Measurements from ENCODE around the gene PTPRM. TPM values are rescaled to one million over a fixed set of nuclear protein-coding genes. Genes with fewer than 3 reads are reported as not detected.

PTPRM gene
- polyA plus RNA-seq, 4 donors = 2.2 to 31.4 (median 18.1) TPM

GRCh38 chr18:7666195-7666776 lies 99.2 kb downstream of the PTPRM start:
- 69 to 78% (median 74%) methylated on average over 4 of the region's 4 CpGs for WGBS, 3 donors
- no peak overlapping the region for H3K4me3 ChIP-seq (ENCODE audit: low read depth in 1 of 3, low read length in 3 of 3)
- H3K27me3 ChIP-seq (ENCODE audit: control insufficient read depth in 3 of 3, insufficient read depth in 3 of 3, low read length in 3 of 3) = no peaks in the 10 kb centered on the region
- H3K4me1 ChIP-seq (ENCODE audit: control insufficient read depth in 3 of 3, insufficient read depth in 2 of 3, low read depth in 1 of 3, low read length in 2 of 3) = no peaks in the 10 kb centered on the region
- DNase-seq (no peak), FAIRE-seq (no peak)
- H3K9me3 ChIP-seq (ENCODE audit: control insufficient read depth in 2 of 2, insufficient read depth in 1 of 2, low read depth in 1 of 2, low read length in 1 of 2) = no peaks in the 10 kb centered on the region
- H3K27ac ChIP-seq (ENCODE audit: low read depth in 1 of 3, low read length in 2 of 3) = no peak overlapping the region
- H3K36me3 ChIP-seq (ENCODE audit: control insufficient read depth in 3 of 3, insufficient read depth in 2 of 3, low read depth in 1 of 3, low read length in 3 of 3) = no peaks in the 10 kb centered on the region

DNA sequence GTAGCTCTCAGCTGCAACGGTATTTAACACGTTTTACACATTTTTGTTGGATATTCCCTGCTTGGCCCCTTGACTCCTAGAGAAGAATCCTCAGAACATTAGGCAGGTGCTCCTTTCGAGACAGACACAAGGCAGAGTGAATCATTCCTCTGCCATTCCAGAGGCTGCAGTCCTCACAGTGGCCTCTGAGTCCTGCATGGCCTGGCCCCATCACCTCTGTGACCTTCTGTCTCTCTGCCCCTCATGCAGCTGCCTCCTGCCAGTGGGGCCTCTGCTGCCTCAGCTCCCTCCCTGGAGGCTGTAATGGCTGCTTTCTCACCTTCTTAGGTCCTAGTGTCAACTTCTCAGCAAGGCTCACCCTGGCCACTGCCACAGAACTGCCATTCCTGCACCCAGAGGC lies 101.3 kb downstream of the PTPRM start:
- H3K9me3 ChIP-seq (ENCODE audit: control insufficient read depth in 2 of 2, insufficient read depth in 1 of 2, low read depth in 1 of 2, low read length in 1 of 2) = no peaks in the 10 kb centered on the region
- H3K4me1 ChIP-seq (ENCODE audit: control insufficient read depth in 3 of 3, insufficient read depth in 2 of 3, low read depth in 1 of 3, low read length in 2 of 3) = peaks cover 0 to 4% (median 0%) of the 10 kb centered on the region in 3 donors
- FAIRE-seq (no peak), DNase-seq (no peak)
- H3K36me3 ChIP-seq (ENCODE audit: control insufficient read depth in 3 of 3, insufficient read depth in 2 of 3, low read depth in 1 of 3, low read length in 3 of 3) = no peaks in the 10 kb centered on the region
- WGBS, 3 donors = 82 to 90% (median 86%) methylated on average over 3 of the region's 3 CpGs
- H3K27ac ChIP-seq (ENCODE audit: low read depth in 1 of 3, low read length in 2 of 3) = no peak overlapping the region
- no peak overlapping the region for H3K4me3 ChIP-seq (ENCODE audit: low read depth in 1 of 3, low read length in 3 of 3)
- H3K27me3 ChIP-seq (ENCODE audit: control insufficient read depth in 3 of 3, insufficient read depth in 3 of 3, low read length in 3 of 3) = no peaks in the 10 kb centered on the region

DNA sequence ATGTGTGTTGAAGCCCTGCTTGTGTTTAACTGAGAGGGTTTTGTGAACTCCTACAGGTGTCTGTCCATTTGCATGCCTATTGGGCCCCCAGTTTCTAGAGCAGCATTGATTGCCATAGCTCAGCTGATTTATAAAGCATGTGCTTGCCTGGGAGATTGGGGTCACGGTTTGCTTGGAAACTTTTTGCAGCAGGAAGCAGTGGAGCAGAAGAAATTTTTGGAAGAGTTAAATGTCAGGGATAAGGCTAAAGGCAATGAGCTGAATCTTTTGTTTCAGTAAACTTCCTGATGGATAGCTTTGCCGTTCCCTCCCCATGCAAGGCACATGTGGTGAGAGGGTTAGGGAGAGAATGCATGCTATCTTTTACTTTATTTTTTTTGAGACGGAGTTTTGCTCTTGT lies 102.2 kb downstream of the PTPRM start:
- DNase-seq = no peak
- no peak overlapping the region for H3K4me3 ChIP-seq (ENCODE audit: low read depth in 1 of 3, low read length in 3 of 3)
- no peaks in the 10 kb centered on the region for H3K36me3 ChIP-seq (ENCODE audit: control insufficient read depth in 3 of 3, insufficient read depth in 2 of 3, low read depth in 1 of 3, low read length in 3 of 3)
- no peak overlapping the region for H3K27ac ChIP-seq (ENCODE audit: low read depth in 1 of 3, low read length in 2 of 3)
- no peaks in the 10 kb centered on the region for H3K9me3 ChIP-seq (ENCODE audit: control insufficient read depth in 2 of 2, insufficient read depth in 1 of 2, low read depth in 1 of 2, low read length in 1 of 2)
- WGBS, 3 donors = 80 to 89% (median 83%) methylated on average over 3 of the region's 3 CpGs
- no peaks in the 10 kb centered on the region for H3K27me3 ChIP-seq (ENCODE audit: control insufficient read depth in 3 of 3, insufficient read depth in 3 of 3, low read length in 3 of 3)
- H3K4me1 ChIP-seq (ENCODE audit: control insufficient read depth in 3 of 3, insufficient read depth in 2 of 3, low read depth in 1 of 3, low read length in 2 of 3) = peaks cover 0 to 4% (median 0%) of the 10 kb centered on the region in 3 donors
- no peak for FAIRE-seq

- Histone ChIP-seq H3K4me1 (ENCODE audit: control insufficient read depth in 3 of 3, insufficient read depth in 2 of 3, low read depth in 1 of 3, low read length in 2 of 3) (peaks cover 0 to 4% (median 0%) of the 10 kb centered on the region in 3 donors), H3K4me3 (ENCODE audit: low read depth in 1 of 3, low read length in 3 of 3) (no peak overlapping the region), H3K36me3 (ENCODE audit: control insufficient read depth in 3 of 3, insufficient read depth in 2 of 3, low read depth in 1 of 3, low read length in 3 of 3) (no peaks in the 10 kb centered on the region), H3K27me3 (ENCODE audit: control insufficient read depth in 3 of 3, insufficient read depth in 3 of 3, low read length in 3 of 3) (no peaks in the 10 kb centered on the region), H3K27ac (ENCODE audit: low read depth in 1 of 3, low read length in 2 of 3) (no peak overlapping the region), H3K9me3 (ENCODE audit: control insufficient read depth in 2 of 2, insufficient read depth in 1 of 2, low read depth in 1 of 2, low read length in 1 of 2) (no peaks in the 10 kb centered on the region)
- FAIRE-seq (no peak), DNase-seq (no peak)
- 71 to 79% (median 79%) methylated on average over 2 of the region's 2 CpGs for WGBS, 3 donors
Measured at GRCh38 chr18:7671105-7671504, 104.0 kb downstream of the PTPRM start.

GRCh38 chr18:7676253-7676873 lies 109.2 kb downstream of the PTPRM start:
- FAIRE-seq = no peak
- peaks cover 0 to 4% (median 0%) of the 10 kb centered on the region in 3 donors for H3K4me1 ChIP-seq (ENCODE audit: control insufficient read depth in 3 of 3, insufficient read depth in 2 of 3, low read depth in 1 of 3, low read length in 2 of 3)
- H3K36me3 ChIP-seq (ENCODE audit: control insufficient read depth in 3 of 3, insufficient read depth in 2 of 3, low read depth in 1 of 3, low read length in 3 of 3) = no peaks in the 10 kb centered on the region
- H3K4me3 ChIP-seq (ENCODE audit: low read depth in 1 of 3, low read length in 3 of 3) = no peak overlapping the region
- 75 to 81% (median 76%) methylated on average over 8 of the region's 8 CpGs for WGBS, 3 donors
- peak in 1 of 2 donors; percentile 2 for DNase-seq
- no peaks in the 10 kb centered on the region for H3K27me3 ChIP-seq (ENCODE audit: control insufficient read depth in 3 of 3, insufficient read depth in 3 of 3, low read length in 3 of 3)
- H3K27ac ChIP-seq (ENCODE audit: low read depth in 1 of 3, low read length in 2 of 3) = no peak overlapping the region
- H3K9me3 ChIP-seq (ENCODE audit: control insufficient read depth in 2 of 2, insufficient read depth in 1 of 2, low read depth in 1 of 2, low read length in 1 of 2) = no peaks in the 10 kb centered on the region

DNA sequence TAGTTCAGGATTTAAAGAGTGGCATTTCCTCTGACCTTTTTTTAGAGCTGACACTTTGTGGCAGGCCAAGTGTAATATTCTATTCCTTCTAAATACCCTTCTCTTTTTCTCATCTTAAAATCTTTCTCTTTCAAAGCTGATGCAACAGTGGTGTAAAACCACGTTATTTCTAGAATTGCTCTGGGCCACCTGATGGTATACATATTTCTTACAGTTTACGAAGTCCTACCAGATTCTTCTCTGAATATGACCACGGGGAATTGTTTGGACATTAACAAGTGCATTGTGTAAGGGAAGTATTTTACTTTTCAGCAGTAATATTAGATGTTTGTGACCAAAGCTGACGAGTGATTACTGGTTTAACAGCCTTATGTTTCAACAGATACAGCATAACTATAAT lies 109.9 kb downstream of the PTPRM start:
- peaks cover 0 to 4% (median 0%) of the 10 kb centered on the region in 3 donors for H3K4me1 ChIP-seq (ENCODE audit: control insufficient read depth in 3 of 3, insufficient read depth in 2 of 3, low read depth in 1 of 3, low read length in 2 of 3)
- no peak for DNase-seq
- H3K9me3 ChIP-seq (ENCODE audit: control insufficient read depth in 2 of 2, insufficient read depth in 1 of 2, low read depth in 1 of 2, low read length in 1 of 2) = no peaks in the 10 kb centered on the region
- no peak overlapping the region for H3K27ac ChIP-seq (ENCODE audit: low read depth in 1 of 3, low read length in 2 of 3)
- no peak for FAIRE-seq
- no peaks in the 10 kb centered on the region for H3K27me3 ChIP-seq (ENCODE audit: control insufficient read depth in 3 of 3, insufficient read depth in 3 of 3, low read length in 3 of 3)
- 76 to 83% (median 80%) methylated on average over 4 of the region's 4 CpGs for WGBS, 3 donors
- H3K4me3 ChIP-seq (ENCODE audit: low read depth in 1 of 3, low read length in 3 of 3) = no peak overlapping the region
- H3K36me3 ChIP-seq (ENCODE audit: control insufficient read depth in 3 of 3, insufficient read depth in 2 of 3, low read depth in 1 of 3, low read length in 3 of 3) = no peaks in the 10 kb centered on the region

- H3K36me3 ChIP-seq (ENCODE audit: control insufficient read depth in 3 of 3, insufficient read depth in 2 of 3, low read depth in 1 of 3, low read length in 3 of 3) = no peaks in the 10 kb centered on the region
- WGBS, 3 donors = 85 to 90% (median 87%) methylated on average over 4 of the region's 4 CpGs
- H3K9me3 ChIP-seq (ENCODE audit: control insufficient read depth in 2 of 2, insufficient read depth in 1 of 2, low read depth in 1 of 2, low read length in 1 of 2) = no peaks in the 10 kb centered on the region
- peaks cover 0 to 4% (median 0%) of the 10 kb centered on the region in 3 donors for H3K4me1 ChIP-seq (ENCODE audit: control insufficient read depth in 3 of 3, insufficient read depth in 2 of 3, low read depth in 1 of 3, low read length in 2 of 3)
- H3K27me3 ChIP-seq (ENCODE audit: control insufficient read depth in 3 of 3, insufficient read depth in 3 of 3, low read length in 3 of 3) = no peaks in the 10 kb centered on the region
- FAIRE-seq (no peak), DNase-seq (no peak)
- no peak overlapping the region for H3K4me3 ChIP-seq (ENCODE audit: low read depth in 1 of 3, low read length in 3 of 3)
- no peak overlapping the region for H3K27ac ChIP-seq (ENCODE audit: low read depth in 1 of 3, low read length in 2 of 3)
Measured at GRCh38 chr18:7677424-7677823, 110.3 kb downstream of the PTPRM start.

DNA sequence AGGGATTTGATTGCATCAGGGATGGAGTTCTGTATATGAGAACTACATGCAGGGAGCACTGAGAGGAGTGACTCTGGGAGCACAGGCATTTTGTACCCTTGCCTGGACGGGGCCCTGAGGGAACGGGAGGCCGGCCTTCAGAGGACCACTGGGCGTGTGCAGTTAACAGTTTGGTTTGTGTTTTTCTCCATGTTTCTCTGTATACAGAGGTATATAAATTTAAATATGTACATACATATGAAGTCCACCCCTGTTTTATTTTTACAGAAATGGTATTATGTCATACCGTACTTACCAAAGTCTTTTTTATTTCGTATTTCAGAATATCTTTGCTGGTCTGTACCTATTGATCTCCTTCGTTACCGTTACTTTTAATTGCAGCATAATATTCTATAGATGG lies 111.3 kb downstream of the PTPRM start:
- DNase-seq (no peak), FAIRE-seq (no peak)
- Histone ChIP-seq H3K36me3 (ENCODE audit: control insufficient read depth in 3 of 3, insufficient read depth in 2 of 3, low read depth in 1 of 3, low read length in 3 of 3) (no peaks in the 10 kb centered on the region), H3K9me3 (ENCODE audit: control insufficient read depth in 2 of 2, insufficient read depth in 1 of 2, low read depth in 1 of 2, low read length in 1 of 2) (no peaks in the 10 kb centered on the region), H3K27me3 (ENCODE audit: control insufficient read depth in 3 of 3, insufficient read depth in 3 of 3, low read length in 3 of 3) (no peaks in the 10 kb centered on the region), H3K4me3 (ENCODE audit: low read depth in 1 of 3, low read length in 3 of 3) (no peak overlapping the region), H3K27ac (ENCODE audit: low read depth in 1 of 3, low read length in 2 of 3) (no peak overlapping the region), H3K4me1 (ENCODE audit: control insufficient read depth in 3 of 3, insufficient read depth in 2 of 3, low read depth in 1 of 3, low read length in 2 of 3) (no peaks in the 10 kb centered on the region)
- WGBS, 3 donors = 89 to 90% (median 90%) methylated on average over 8 of the region's 8 CpGs

GRCh38 chr18:7678801-7679200 lies 111.7 kb downstream of the PTPRM start:
- Histone ChIP-seq H3K9me3 (ENCODE audit: control insufficient read depth in 2 of 2, insufficient read depth in 1 of 2, low read depth in 1 of 2, low read length in 1 of 2) (no peaks in the 10 kb centered on the region), H3K27ac (ENCODE audit: low read depth in 1 of 3, low read length in 2 of 3) (no peak overlapping the region), H3K36me3 (ENCODE audit: control insufficient read depth in 3 of 3, insufficient read depth in 2 of 3, low read depth in 1 of 3, low read length in 3 of 3) (no peaks in the 10 kb centered on the region), H3K27me3 (ENCODE audit: control insufficient read depth in 3 of 3, insufficient read depth in 3 of 3, low read length in 3 of 3) (no peaks in the 10 kb centered on the region), H3K4me1 (ENCODE audit: control insufficient read depth in 3 of 3, insufficient read depth in 2 of 3, low read depth in 1 of 3, low read length in 2 of 3) (no peaks in the 10 kb centered on the region), H3K4me3 (ENCODE audit: low read depth in 1 of 3, low read length in 3 of 3) (no peak overlapping the region)
- DNase-seq (no peak), FAIRE-seq (no peak)
- 71 to 87% (median 78%) methylated on average over 4 of the region's 4 CpGs for WGBS, 3 donors
